OCI-LY7 (cell line): ENCODE data around the gene SNAP91. TPM values are rescaled to one million over a fixed set of nuclear protein-coding genes. Genes with fewer than 3 reads are reported as not detected.
A peak's percentile ranks its signal among the peaks of the same experiment; 100 is the strongest.

Experiments
- Bru-seq: library from RNA; stranded (reverse); fragments of 400-500 nt; gene quantifications from one replicate; lab custom pipeline; 2021; lab: Mats Ljungman, UMichigan
- BruChase-seq, 2 experiments: library from RNA; stranded (reverse); fragments of 400-500 nt; gene quantifications; one replicate each; lab custom pipeline; 2021; lab: Mats Ljungman, UMichigan
- BruUV-seq: library from RNA; stranded (reverse); fragments of 400-500 nt; replicated peaks from 2 replicates; lab custom pipeline; 2021; lab: Mats Ljungman, UMichigan
- CTCF ChIA-PET: fragments of 300-600 bp; sonication (Branson Sonifier 250); formaldehyde crosslinking; loops from one replicate; lab custom pipeline; 2022; ENCODE audit warnings: antibody characterized with exemption; ENCODE audit not compliant: unreplicated experiment; lab: Charles Lee
- POLR2A ChIA-PET: fragments of 300-600 bp; sonication (Branson Sonifier 250); formaldehyde crosslinking; loops from one replicate; lab custom pipeline; 2022; ENCODE audit warnings: antibody characterized with exemption; lab: Charles Lee
- DNase-seq: peaks from one replicate; pipeline ENCODE4 v3.0.0-alpha.2; 2015; ENCODE audit warnings: low spot score
- H2AFZ ChIP-seq: fragments of 200-600 bp; sonication (generic), shearing (Covaris generic); 2 replicates; pipeline ENCODE4 v1.6.1; 2014; ENCODE audit warnings: mild to moderate bottlenecking, antibody characterized with exemption, low read length, moderate library complexity
- H3K27ac ChIP-seq: fragments of 200-600 bp; sonication (generic); 2 replicates; pipeline ENCODE4 v1.5.1; 2014; ENCODE audit warnings: mixed run types, low read depth, mild to moderate bottlenecking, moderate library complexity, low read length, inconsistent platforms; ENCODE audit not compliant: poor library complexity, severe bottlenecking
- H3K36me3 ChIP-seq: fragments of 200-600 bp; sonication (generic); 2 replicates; pipeline ENCODE4 v1.6.1; 2014; ENCODE audit warnings: mild to moderate bottlenecking, antibody characterized with exemption, low read length, moderate library complexity, mixed read lengths; ENCODE audit not compliant: insufficient read depth
- H3K4me1 ChIP-seq: fragments of 200-600 bp; sonication (generic); 2 replicates; pipeline ENCODE4 v1.5.1; 2014; ENCODE audit warnings: mild to moderate bottlenecking, low read length; ENCODE audit not compliant: insufficient read depth, poor library complexity, severe bottlenecking
- H3K4me2 ChIP-seq: fragments of 200-600 bp; sonication (generic); 2 replicates; pipeline ENCODE4 v1.6.1; 2014; ENCODE audit warnings: mild to moderate bottlenecking, low read length
- H3K4me3 ChIP-seq: fragments of 200-600 bp; sonication (generic); 2 replicates; pipeline ENCODE4 v1.5.1; 2014; ENCODE audit warnings: mild to moderate bottlenecking, low read depth, low read length; ENCODE audit not compliant: poor library complexity, severe bottlenecking
- H3K79me2 ChIP-seq: fragments of 200-600 bp; sonication (generic); 2 replicates; pipeline ENCODE4 v1.6.1; 2016; ENCODE audit warnings: low read depth, mild to moderate bottlenecking, low read length, moderate library complexity, mixed read lengths; ENCODE audit not compliant: insufficient read depth
- H3K9me2 ChIP-seq: fragments of 200-600 bp; sonication (generic); 2 replicates; pipeline ENCODE4 v1.6.1; 2016; ENCODE audit warnings: mild to moderate bottlenecking, low read length, mixed read lengths; ENCODE audit not compliant: insufficient read depth
- H3K9me3 ChIP-seq: fragments of 200-600 bp; sonication (generic); 2 replicates; pipeline ENCODE4 v1.6.1; 2014; ENCODE audit warnings: mild to moderate bottlenecking, mixed run types, low read length, mixed read lengths
- H4K20me1 ChIP-seq: fragments of 200-600 bp; sonication (generic); 2 replicates; pipeline ENCODE4 v1.6.1; 2014; ENCODE audit warnings: mild to moderate bottlenecking, antibody characterized with exemption, low read length, moderate library complexity, mixed read lengths; ENCODE audit not compliant: insufficient read depth
- CTCF ChIP-seq: fragments of 200-600 bp; sonication (generic); conservative IDR thresholded peaks from 2 replicates; pipeline ENCODE4 v1.5.1; 2014; ENCODE audit warnings: mild to moderate bottlenecking, antibody characterized with exemption, low read length, moderate library complexity, mixed read lengths
- EZH2phosphoT487 ChIP-seq: fragments of 200-600 bp; sonication (generic); IDR thresholded peaks from 2 replicates; pipeline ENCODE4 v1.6.1; 2018; ENCODE audit warnings: low read depth, borderline replicate concordance, mild to moderate bottlenecking, mixed run types, antibody characterized with exemption, low read length, moderate library complexity, mixed read lengths
- intact Hi-C: fragments of 100-400 bp; cut with micrococcal nuclease; formaldehyde crosslinking; loops from one replicate; pipeline ENCODE4 v1.10.0; 2022; ENCODE audit not compliant: unreplicated experiment
- long read RNA-seq: library from polyadenylated mRNA; stranded (forward); transcript quantifications from one replicate; pipeline ENCODE4 v2.0.0, GENCODE V29; 2022
- total RNA-seq, 2 experiments: library from RNA; depleted of rRNA in 1 of 2; stranded (reverse); fragments of >200 nt in 1 of 2; shearing (Covaris generic) in 1 of 2; gene quantifications; 2 replicates each; pipeline ENCODE4 v1.2.3, GENCODE V29; 2014 to 2022

The SNAP91 gene
- total RNA-seq (2014; rRNA removed; shearing (Covaris generic)) (not detected in 2 replicates), total RNA-seq (2022) (not detected in 2 replicates), Bru-seq, nascent RNA (percentile 1 among the genes with signal in this experiment), BruChase-seq, experiment 1, labeled RNA remaining after a 6-hour chase (not detected), BruChase-seq, experiment 2, labeled RNA remaining after a 2-hour chase (not detected)
- long read RNA-seq: 0 reads

- intact Hi-C loops: no loop called here
These were observed at the start of gene SNAP91 for GRCh38 chr6:83708970-83709747. Gene SNAP91, minus strand, starts transcription at chr6:83709101. Its CDS starts 1,174 bp downstream, at chr6:83707927.

GRCh38 chr6:83758533-83758932 lies 49.6 kb upstream of the SNAP91 start:
- Histone ChIP-seq H3K36me3 (no peaks in the 10 kb centered on the region), H3K4me2 (no peak overlapping the region), H3K9me2 (no peaks in the 10 kb centered on the region), H2AFZ (no peak overlapping the region), H4K20me1 (no peaks in the 10 kb centered on the region), H3K4me1 (no peaks in the 10 kb centered on the region), H3K79me2 (no peaks in the 10 kb centered on the region), H3K27ac (no peak overlapping the region), H3K9me3 (peaks cover 7% of the 10 kb centered on the region; the same call in 1 of the 2 replicates), H3K4me3 (no peak overlapping the region)
- DNase-seq: no peak
- POLR2A ChIA-PET: no interaction called here
- intact Hi-C loops: no loop called here
- BruUV-seq: no TSS peak
- no peak for TF ChIP-seq EZH2phosphoT487
- TF ChIP-seq CTCF: no peak
- CTCF ChIA-PET: no interaction called here

More at GRCh38 chr6:83708970-83709747, at the start of gene SNAP91:
- Histone ChIP-seq H3K9me3 (0 out of 2 replicates have a peak, but pooled peaks cover 4% of the 10 kb centered on the region), H3K4me3 (no peak within 1 kb of the TSS), H2AFZ (no peak within 1 kb of the TSS), H3K4me1 (no peaks in the 10 kb centered on the region), H4K20me1 (no peaks in the 10 kb centered on the region), H3K79me2 (no peaks in the 10 kb centered on the region), H3K36me3 (no peaks in the 10 kb centered on the region), H3K27ac (no peak within 1 kb of the TSS), H3K9me2 (no peaks in the 10 kb centered on the region), H3K4me2 (no peak within 1 kb of the TSS)
- TF ChIP-seq CTCF (no peak), EZH2phosphoT487 (no peak)
- ChIA-PET POLR2A (interaction anchor here (0.6 kb wide), 1 partner anchor 14 kb away, joined by 4 read pairs; no protein-coding TSS in a partner anchor), CTCF (no interaction called here)
- DNase-seq: no peak
- BruUV-seq: no TSS peak
